Stimulated activated CD4-positive, alpha-beta T cell treated with anti-CD3 and anti-CD28 coated beads, Interleukin-4, amount 100 ng/mL, for 48 hours (primary cell): Measurements from ENCODE around the gene TNC.

Source experiments
- DNase-seq, 2 donors: peaks; one replicate each; pipeline ENCODE4 v3.0.0-alpha.2; 2020; ENCODE audit warnings: low read depth in 2 of 2

The TNC gene

GRCh38 chr9:115013998-115014397 is 104.0 kb downstream of the TNC start:
- peak; percentile 65 to 66 for DNase-seq

GRCh38 chr9:115012486-115012885 is 105.5 kb downstream of the TNC start:
- no peak for DNase-seq

GRCh38 chr9:115010874-115011273 is 107.1 kb downstream of the TNC start:
- DNase-seq, result no peak

GRCh38 chr9:115008536-115009270 is 109.3 kb downstream of the TNC start:
- peak in 1 of 2 donors; percentile 38 for DNase-seq

GRCh38 chr9:115006660-115007059 is 111.3 kb downstream of the TNC start:
- peak in 1 of 2 donors; percentile 36 for DNase-seq

- no peak for DNase-seq
Measured at GRCh38 chr9:115005322-115005721, 112.6 kb downstream of the TNC start.

GRCh38 chr9:115004545-115004944 is 113.4 kb downstream of the TNC start:
- DNase-seq, result no peak

- DNase-seq, result no peak
Measured at GRCh38 chr9:115002371-115003120, 115.4 kb downstream of the TNC start.

GRCh38 chr9:115000217-115000639 is 117.7 kb downstream of the TNC start:
- peak in 1 of 2 donors; percentile 31 for DNase-seq

GRCh38 chr9:114998326-114998725 is 119.6 kb downstream of the TNC start:
- no peak for DNase-seq

GRCh38 chr9:114995681-114996221 is 122.2 kb downstream of the TNC start:
- no peak for DNase-seq

- DNase-seq, result no peak
Measured at GRCh38 chr9:114994768-114995167, 123.2 kb downstream of the TNC start.

- DNase-seq, result no peak
Measured at GRCh38 chr9:114991861-114992260, 126.1 kb downstream of the TNC start.

GRCh38 chr9:114990901-114991300 is 127.1 kb downstream of the TNC start:
- DNase-seq, result no peak

- DNase-seq, result peak; percentile 57 to 68
Measured at GRCh38 chr9:114989600-114990410, 128.2 kb downstream of the TNC start.

GRCh38 chr9:114988962-114989599 is 128.9 kb downstream of the TNC start:
- peak; percentile 29 to 34 for DNase-seq

GRCh38 chr9:114987116-114987515 is 130.8 kb downstream of the TNC start:
- DNase-seq, result no peak

- no peak for DNase-seq
Measured at GRCh38 chr9:114985959-114986501, 131.9 kb downstream of the TNC start.

- DNase-seq, result no peak
Measured at GRCh38 chr9:114981063-114981462, 136.9 kb downstream of the TNC start.

GRCh38 chr9:114973216-114973615 is 144.7 kb downstream of the TNC start:
- no peak for DNase-seq

- no peak for DNase-seq
Measured at GRCh38 chr9:114972510-114973136, 145.3 kb downstream of the TNC start.
